ENCODE data around the gene TMEM218.

Gene TMEM218

GRCh38 chr11:125052047-125052446 is 59.4 kb downstream of the TMEM218 start:
- DNase-seq = no peak

DNA sequence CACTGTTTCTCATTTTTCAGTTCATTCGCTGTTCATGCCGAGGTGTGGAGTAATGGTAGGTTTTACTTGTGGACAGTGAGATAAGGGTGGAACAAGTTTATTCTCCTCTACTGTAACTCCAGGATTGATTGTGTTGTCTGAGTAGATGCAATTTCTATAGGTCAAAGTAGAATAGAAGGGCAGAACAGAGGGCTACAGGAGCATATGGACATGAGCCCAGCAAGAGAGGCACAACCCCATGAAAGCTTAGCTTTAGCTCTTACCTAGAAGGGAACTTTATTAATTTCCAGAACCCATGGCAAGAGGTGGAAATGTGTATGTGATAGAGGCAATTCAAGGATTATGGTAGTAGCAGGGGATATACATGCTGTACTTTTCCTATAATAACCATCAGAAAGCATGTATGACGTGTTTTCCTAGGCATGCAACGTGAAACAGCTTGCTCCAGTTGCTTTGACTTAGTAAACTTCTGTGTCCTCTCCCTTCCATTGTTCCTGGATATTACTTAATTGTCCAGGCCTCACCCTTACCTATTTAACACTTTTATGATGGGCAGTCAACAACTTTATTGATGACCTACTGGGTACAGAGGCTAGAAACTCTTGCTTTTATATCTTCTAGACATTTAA is 62.1 kb downstream of the TMEM218 start:
- DNase-seq = no peak

Data from T-helper 9 cell (primary cell).